ENCODE measurements around the gene SRP68. TPM values are rescaled to one million over a fixed set of nuclear protein-coding genes. Genes with fewer than 3 reads are reported as not detected.

Gene SRP68
- total RNA-seq, 1 donor, result 34.7 TPM

DNA sequence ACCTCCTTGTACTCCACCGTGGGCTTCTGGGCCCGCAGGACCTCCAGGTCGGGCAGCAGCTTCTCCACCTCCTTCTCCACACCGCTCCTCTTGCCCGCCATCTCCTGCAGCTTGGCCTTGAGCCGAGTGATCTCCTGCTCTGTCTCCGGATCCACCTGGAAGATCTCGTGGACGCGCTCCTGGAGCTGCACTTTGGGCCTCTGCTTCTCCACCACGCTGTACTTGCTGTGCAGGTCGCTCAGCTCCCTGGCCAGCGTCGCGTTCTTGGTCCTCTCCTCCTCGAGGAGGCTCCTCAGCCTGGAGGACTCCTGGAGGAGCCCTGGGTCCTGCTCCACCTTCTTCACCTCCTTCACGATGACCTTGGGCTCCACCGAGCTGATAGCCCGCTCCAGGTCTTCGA lies 62.9 kb downstream of the SRP68 start:
- Histone ChIP-seq H3K4me1 (ENCODE audit: insufficient read depth, low read length) (peaks cover 3% of the 10 kb centered on the region), H3K9me3 (ENCODE audit: low read depth, low read length) (no peaks in the 10 kb centered on the region), H3K4me3 (ENCODE audit: low read length) (no peak overlapping the region), H3K27me3 (ENCODE audit: insufficient read depth, low read length) (no peaks in the 10 kb centered on the region)

DNA sequence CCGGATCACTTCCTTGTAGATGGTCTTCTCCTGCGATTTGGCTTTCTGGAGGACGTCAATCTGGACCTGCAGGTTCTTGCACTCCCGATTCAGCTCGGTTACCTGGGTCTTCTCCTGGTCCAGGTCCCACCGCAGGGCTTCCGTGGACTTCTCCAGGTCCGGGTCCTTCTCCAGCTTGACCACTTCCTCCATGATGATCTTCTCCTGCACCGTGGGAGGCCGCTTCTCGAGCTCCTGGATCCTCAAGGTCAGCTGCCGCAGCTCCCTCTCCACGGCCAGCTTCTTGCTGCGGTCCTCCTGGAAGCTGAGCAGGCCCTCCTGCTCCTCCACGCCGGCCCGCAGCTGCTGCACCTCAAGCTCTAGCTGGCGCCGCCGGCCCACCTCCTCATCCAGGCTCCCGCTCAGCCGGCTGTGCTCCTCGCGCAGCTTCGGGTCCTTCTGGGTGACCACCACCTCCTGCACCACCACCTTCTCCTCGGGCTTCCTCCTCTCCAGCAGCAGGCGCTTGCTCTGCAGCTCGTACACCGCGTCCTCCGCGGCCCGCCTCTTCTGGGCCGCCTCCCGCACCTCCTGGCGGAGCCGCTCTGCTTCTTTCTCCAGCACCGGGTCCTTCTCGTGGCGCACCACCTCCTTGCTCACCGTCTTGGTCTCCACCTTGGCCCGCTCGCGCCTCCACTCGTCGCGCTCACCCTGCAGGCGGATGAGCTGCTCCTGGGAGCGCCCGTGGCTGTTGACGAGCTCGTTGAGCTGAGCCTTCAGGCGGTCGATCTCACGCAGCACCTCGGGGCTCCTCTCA lies 63.5 kb downstream of the SRP68 start:
- Histone ChIP-seq H3K27me3 (ENCODE audit: insufficient read depth, low read length) (no peaks in the 10 kb centered on the region), H3K4me1 (ENCODE audit: insufficient read depth, low read length) (no peaks in the 10 kb centered on the region), H3K9me3 (ENCODE audit: low read depth, low read length) (no peaks in the 10 kb centered on the region), H3K4me3 (ENCODE audit: low read length) (no peak overlapping the region)

DNA sequence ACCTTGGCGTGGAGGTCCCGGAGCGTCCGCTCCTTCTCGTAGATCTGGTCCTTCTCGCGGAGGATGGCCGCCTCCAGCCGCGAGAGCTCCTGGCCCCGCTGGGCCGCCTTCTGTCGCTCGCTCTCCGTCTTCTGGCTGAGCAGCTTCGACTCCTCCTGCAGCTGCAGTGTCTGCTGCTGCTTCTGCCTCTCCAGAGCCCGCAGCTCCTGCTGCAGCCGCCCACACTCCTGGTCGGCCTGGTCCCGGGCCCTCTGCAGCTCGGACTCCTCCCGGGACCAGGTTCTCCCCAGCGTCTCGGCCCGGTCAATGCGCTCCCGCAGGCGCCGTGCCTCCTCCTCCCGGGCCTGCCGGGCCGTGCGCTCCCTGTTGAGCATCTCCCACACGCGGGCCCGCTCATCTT lies 64.1 kb downstream of the SRP68 start:
- H3K9me3 ChIP-seq (ENCODE audit: low read depth, low read length), result no peaks in the 10 kb centered on the region
- no peaks in the 10 kb centered on the region for H3K27me3 ChIP-seq (ENCODE audit: insufficient read depth, low read length)
- no peak overlapping the region for H3K4me3 ChIP-seq (ENCODE audit: low read length)
- no peaks in the 10 kb centered on the region for H3K4me1 ChIP-seq (ENCODE audit: insufficient read depth, low read length)

DNA sequence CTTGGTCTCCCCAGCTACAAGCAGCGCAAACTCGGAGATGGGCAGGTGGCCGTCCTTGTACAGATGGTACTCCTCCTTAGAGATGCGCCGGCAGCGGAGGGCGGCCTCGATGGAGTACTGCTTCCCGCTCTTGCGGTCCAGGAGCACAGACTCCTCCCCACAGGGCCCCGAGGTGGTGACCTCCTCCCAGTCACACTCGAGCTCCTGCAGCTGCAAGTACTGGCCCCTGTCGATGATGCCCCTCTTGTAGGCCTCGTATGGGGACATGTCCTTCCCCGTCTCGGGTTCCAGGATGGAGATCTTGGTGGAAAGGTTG lies 64.5 kb downstream of the SRP68 start:
- Histone ChIP-seq H3K4me3 (ENCODE audit: low read length) (no peak overlapping the region), H3K9me3 (ENCODE audit: low read depth, low read length) (no peaks in the 10 kb centered on the region), H3K27me3 (ENCODE audit: insufficient read depth, low read length) (no peaks in the 10 kb centered on the region), H3K4me1 (ENCODE audit: insufficient read depth, low read length) (no peaks in the 10 kb centered on the region)

DNA sequence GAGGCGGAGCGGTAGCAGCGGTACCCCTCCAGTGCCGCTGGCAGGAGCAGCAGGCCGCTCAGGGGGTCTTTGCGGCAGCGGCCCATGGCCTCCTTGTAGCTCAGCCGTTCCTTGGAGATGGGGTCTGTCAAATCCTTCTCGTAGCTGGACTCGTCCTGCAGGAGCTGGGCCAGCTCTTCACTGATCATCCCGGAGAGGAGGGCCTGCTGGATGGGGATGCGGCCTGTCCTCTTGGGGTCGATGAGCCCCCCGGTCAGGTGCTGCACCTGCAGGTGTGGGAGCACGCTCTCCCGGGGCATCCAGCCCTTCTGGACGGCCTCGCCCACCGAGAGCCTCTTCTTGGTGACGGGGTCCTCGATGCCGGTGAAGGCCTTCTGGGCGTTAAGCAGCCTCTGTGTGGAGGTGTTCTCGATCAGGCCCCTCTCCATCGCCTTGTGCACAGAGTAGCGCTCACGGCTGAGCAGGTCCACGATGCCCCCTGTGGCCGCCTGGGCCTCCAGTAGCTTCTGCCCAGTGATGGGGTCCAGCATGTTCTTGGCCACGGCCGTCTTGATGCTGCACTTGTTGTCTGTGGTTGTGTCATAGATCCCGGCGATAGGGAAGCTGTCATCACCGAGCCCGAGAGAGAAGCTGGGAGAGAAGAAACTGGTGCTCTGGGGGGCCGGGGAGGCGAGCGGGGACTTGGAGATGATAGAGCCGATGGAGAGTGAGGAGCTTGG lies 65.0 kb downstream of the SRP68 start:
- Histone ChIP-seq H3K27me3 (ENCODE audit: insufficient read depth, low read length) (no peaks in the 10 kb centered on the region), H3K4me3 (ENCODE audit: low read length) (no peak overlapping the region), H3K4me1 (ENCODE audit: insufficient read depth, low read length) (no peaks in the 10 kb centered on the region), H3K9me3 (ENCODE audit: low read depth, low read length) (no peaks in the 10 kb centered on the region)

DNA sequence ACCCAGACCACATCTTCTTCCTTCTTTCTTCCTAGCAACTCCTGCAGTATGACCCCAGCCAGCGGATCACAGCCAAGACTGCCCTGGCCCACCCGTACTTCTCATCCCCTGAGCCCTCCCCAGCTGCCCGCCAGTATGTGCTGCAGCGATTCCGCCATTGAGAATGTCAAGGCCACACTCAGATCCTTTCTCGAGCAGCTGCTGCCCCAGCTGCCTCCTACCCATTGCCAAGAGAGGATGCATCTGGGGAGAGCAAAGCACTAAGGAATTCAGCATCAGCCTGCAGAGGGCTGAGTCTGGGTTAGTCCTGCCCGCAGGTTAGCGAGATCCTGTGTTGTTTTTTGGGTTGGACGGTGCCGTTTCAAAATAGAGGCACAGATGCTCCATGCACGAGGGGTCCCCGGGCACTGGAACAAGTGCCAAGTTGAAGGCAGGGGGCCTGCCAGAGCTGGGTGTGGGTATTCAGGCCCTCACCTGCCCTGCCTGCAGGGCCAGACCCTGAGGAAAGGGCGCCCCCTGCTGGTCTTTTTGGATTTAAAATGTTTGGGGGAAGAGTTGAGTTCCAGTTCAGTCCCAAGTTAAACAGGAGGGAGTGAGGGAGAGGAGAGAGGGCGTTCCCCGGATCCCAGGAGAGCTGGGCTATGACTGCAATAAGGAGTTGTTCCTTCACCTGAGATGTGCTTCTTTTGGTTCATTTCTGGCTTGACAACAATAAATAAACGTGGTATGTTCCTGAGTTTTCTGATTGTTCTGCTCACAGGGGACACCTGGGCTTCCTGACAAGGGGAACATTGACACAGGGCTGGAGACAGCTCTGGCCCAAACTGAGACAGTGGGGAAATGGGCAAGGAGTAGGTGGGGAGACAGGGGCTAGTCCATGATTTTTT lies 66.8 kb downstream of the SRP68 start:
- Histone ChIP-seq H3K4me3 (ENCODE audit: low read length) (no peak overlapping the region), H3K27me3 (ENCODE audit: insufficient read depth, low read length) (no peaks in the 10 kb centered on the region), H3K4me1 (ENCODE audit: insufficient read depth, low read length) (no peaks in the 10 kb centered on the region), H3K9me3 (ENCODE audit: low read depth, low read length) (no peaks in the 10 kb centered on the region)

DNA sequence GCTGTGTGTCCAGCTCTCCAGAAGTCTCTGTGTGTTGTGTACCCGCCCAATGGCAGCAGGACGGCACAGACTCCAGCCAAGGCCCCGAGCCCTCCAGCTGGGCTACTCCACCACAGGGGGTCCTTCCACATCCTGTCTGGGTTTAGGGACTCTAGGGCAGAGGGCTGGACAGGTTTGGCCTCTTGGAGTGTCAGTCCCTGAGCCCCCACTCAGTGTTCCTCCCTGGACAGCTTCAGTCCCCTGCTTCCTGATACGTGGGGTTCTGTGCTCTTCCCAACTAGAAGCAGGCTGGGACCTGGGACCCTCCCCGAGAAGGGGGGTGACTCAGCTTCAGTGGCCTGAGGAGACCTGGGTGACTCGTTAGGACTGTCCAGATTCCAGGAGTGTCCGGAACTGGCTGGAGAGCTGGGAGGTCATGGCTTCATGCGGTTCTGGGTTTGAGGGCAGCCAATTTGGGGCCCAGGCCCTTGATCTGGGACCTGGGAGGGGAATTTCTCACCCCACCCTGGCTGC lies 67.5 kb downstream of the SRP68 start:
- Histone ChIP-seq H3K4me1 (ENCODE audit: insufficient read depth, low read length) (no peaks in the 10 kb centered on the region), H3K27me3 (ENCODE audit: insufficient read depth, low read length) (no peaks in the 10 kb centered on the region), H3K4me3 (ENCODE audit: low read length) (no peak overlapping the region), H3K9me3 (ENCODE audit: low read depth, low read length) (no peaks in the 10 kb centered on the region)

DNA sequence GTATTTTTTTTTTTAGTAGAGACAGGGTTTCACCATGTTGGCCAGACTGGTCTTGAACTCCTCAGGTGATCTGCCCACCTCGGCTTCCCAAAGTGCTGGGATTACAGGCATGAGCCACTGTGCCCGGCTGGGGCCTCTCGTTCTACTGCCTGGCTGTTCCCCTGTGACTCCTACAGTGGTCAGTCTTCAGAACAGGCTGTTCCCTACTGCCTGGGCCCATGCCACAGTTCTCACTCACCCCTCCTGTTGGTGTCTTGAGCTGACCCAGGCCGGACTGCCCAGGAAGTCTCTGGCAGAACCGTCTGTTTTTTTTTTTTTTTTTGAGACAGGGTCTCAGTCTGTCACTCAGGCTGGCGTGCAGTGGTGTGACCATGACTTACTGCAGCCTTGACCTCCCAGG lies 68.4 kb downstream of the SRP68 start:
- H3K9me3 ChIP-seq (ENCODE audit: low read depth, low read length), result no peaks in the 10 kb centered on the region
- no peaks in the 10 kb centered on the region for H3K4me1 ChIP-seq (ENCODE audit: insufficient read depth, low read length)

DNA sequence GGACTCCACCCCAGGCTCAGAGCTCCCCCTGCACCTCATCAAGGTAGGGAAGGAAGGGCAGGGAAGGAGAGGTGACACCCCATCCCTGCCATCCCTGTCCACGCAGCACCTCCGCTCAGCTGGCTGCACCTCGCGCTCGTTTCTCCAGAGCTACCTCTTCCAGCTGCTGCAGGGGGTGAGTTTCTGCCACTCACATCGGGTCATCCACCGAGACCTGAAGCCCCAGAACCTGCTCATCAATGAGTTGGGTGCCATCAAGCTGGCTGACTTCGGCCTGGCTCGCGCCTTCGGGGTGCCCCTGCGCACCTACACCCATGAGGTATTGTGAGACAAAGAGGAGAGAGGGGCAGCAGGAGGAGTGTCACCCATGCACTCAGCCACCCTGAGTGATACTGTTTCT lies 70.2 kb downstream of the SRP68 start:
- Histone ChIP-seq H3K9me3 (ENCODE audit: low read depth, low read length) (no peaks in the 10 kb centered on the region), H3K4me3 (ENCODE audit: low read length) (no peak overlapping the region), H3K27me3 (ENCODE audit: insufficient read depth, low read length) (no peaks in the 10 kb centered on the region), H3K4me1 (ENCODE audit: insufficient read depth, low read length) (peaks cover 8% of the 10 kb centered on the region)

More for the DNA sequence above, 68.4 kb downstream of the SRP68 start:
- Histone ChIP-seq H3K4me3 (ENCODE audit: low read length) (no peak overlapping the region), H3K27me3 (ENCODE audit: insufficient read depth, low read length) (no peaks in the 10 kb centered on the region)

DNA sequence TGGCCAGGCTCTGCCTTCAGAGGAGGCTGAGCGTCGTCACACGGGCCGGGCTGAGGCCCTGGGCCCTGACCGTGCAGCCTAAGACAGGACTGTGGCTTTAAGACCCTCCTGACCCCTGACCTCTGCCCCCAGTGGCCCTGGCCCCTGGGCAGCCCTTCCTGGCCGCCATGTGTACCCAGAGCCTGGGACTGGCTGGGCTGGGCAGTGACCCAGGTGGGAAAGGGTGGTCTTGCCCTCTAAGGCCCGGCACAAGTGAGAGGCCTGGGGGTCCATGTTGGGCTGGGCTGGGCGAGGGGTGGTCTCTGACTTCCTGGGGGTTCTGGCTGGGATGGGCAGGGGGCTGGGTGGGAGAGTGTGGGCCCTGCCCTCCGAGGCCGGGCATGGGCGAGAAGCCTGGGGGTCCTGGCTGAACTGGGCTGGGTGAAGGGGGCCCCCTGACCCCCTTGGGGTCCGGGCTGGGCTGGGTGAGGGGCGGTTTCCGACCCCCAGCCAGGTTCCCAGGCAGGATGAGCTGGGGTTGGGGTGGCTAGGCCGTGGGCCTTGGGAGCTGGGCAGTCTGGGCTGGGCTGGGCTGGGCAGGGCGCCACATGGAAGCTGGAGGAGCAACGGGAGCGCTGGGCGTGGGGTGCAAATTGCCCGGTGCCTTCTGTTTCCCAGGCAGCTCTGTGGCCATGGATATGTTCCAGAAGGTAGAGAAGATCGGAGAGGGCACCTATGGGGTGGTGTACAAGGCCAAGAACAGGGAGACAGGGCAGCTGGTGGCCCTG lies 71.4 kb downstream of the SRP68 start, which contains the start of gene CDK3:
TSS of gene CDK3 (plus strand) at position 101 of the 767 bp plus-strand sequence. CDS start at position 672, 571 bp downstream.
- no peak within 1 kb of the TSS for H3K4me3 ChIP-seq (ENCODE audit: low read length)
- peaks cover 17% of the 10 kb centered on the region for H3K4me1 ChIP-seq (ENCODE audit: insufficient read depth, low read length)
- H3K9me3 ChIP-seq (ENCODE audit: low read depth, low read length), result no peaks in the 10 kb centered on the region
- H3K27me3 ChIP-seq (ENCODE audit: insufficient read depth, low read length), result no peaks in the 10 kb centered on the region

DNA sequence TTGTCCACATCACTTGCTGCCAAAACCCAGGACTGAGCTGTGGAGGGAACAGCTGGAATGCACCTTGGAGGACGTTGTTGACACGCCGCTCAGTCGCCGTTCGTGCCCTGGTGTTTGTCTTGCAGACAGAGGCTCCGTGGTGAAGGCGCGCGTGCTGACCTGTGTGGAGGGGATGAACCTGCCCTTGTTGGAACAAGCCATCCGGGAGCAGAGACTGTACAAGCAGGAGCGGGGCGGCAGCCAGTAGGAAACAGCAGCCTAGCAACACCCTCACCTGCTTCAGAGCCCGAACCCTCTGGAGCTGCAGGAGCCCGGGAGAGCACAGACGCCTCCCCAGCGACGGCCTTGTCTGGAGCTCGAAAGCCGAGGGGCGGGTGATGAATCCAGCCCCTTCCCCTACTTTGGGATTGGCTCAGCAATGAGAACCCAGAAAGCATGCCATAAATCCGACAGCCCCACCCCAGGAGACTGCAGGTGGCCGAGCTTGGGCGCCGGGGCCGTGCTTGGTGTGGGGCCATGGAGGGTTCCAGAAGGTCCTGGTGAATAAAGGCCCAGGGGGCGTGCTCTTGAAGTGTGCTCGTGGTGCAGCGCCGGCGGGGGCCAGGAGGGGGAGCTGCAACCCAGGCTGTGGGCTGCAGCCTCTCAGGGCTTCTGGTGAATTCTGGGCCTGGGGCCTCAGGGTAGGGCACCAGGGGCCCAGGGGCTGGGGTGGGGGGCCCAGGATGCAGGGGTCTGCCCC lies 72.1 kb downstream of the SRP68 start:
- no peak overlapping the region for H3K4me3 ChIP-seq (ENCODE audit: low read length)
- H3K4me1 ChIP-seq (ENCODE audit: insufficient read depth, low read length), result peaks cover 17% of the 10 kb centered on the region
- no peaks in the 10 kb centered on the region for H3K27me3 ChIP-seq (ENCODE audit: insufficient read depth, low read length)
- no peaks in the 10 kb centered on the region for H3K9me3 ChIP-seq (ENCODE audit: low read depth, low read length)

DNA sequence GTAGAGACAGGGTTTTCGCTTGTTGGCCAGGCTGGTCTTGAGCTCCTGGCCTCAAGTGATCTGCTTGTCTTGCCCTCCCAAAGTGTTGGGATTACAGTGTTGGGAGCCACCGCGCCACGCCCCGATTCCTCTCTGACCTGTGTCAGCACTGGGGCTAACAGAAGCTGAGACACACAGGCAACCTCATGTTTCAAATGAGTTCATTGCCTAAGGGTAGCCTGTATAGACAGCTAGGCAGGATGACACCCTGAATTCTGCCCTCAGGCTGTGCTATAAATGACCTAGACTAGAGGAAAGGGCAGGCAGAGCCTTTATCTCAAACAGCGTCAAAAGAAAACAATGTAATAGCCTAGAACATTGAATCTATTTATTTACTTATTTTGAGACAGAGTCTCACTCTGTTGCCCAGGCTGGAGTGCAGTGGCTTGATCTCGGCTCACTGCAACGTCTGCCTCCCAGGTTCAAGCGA lies 74.0 kb downstream of the SRP68 start:
- no peaks in the 10 kb centered on the region for H3K9me3 ChIP-seq (ENCODE audit: low read depth, low read length)
- H3K4me3 ChIP-seq (ENCODE audit: low read length), result no peak overlapping the region
- no peaks in the 10 kb centered on the region for H3K27me3 ChIP-seq (ENCODE audit: insufficient read depth, low read length)
- peaks cover 17% of the 10 kb centered on the region for H3K4me1 ChIP-seq (ENCODE audit: insufficient read depth, low read length)

DNA sequence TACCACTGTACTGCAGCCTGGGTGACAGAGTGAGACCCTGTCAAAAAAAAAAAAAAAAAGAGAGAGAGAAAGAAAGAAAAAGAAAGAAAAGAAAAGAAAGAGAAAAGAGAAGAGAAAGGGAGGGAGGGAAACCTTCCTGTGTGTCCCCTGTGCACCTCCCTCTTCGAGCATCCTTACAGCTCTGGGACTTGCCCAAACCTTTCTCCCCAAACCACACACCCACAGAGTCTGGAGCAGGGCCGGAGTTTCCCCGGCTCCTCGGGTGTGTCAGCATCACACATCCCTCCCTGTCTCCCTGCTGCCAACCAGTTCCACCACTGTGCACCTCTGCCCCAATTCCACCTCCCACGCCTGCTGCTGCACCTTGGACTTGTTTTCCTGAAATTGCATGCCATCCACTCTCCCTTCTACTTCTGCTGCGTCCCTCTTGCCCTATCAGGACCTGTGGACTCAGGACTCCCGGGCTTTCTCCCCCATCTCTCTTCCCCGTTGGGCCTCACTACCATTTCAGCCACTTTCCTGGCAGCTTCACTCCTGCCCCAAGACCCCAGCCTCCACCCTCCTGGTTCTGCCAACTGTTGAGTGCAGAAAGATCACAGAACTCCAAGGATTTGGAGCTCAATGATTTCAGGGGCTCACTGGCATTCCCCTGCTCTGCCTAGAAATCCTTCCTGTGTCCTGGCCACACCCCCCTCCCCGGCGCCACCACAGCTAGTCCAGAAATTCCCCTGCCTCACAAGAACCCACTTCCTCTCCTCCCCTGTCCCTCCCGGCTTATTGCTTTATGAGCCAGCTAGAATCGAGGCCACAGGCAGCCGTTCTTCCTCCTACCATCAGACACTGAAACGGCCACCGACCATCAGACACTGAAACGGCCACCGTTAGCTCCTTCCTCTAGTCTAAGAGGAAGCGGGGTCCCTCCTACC lies 75.4 kb downstream of the SRP68 start:
- Histone ChIP-seq H3K9me3 (ENCODE audit: low read depth, low read length) (no peaks in the 10 kb centered on the region), H3K27me3 (ENCODE audit: insufficient read depth, low read length) (no peaks in the 10 kb centered on the region), H3K4me1 (ENCODE audit: insufficient read depth, low read length) (peaks cover 21% of the 10 kb centered on the region), H3K4me3 (ENCODE audit: low read length) (no peak overlapping the region)
